ENCODE results near the gene TCERG1L. TPM values are rescaled to one million over a fixed set of nuclear protein-coding genes. Genes with fewer than 3 reads are reported as not detected.

Gene TCERG1L
- total RNA-seq, 1 donor from 2014 or later: not detected

GRCh38 chr10:131230641-131231322 is 80.7 kb downstream of the TCERG1L start:
- intact Hi-C loops (cut with micrococcal nuclease): no loop called here
- H3K36me3 Mint-ChIP-seq (ENCODE audit: low read depth): no peaks in the 10 kb centered on the region

GRCh38 chr10:131230166-131230565 is 81.4 kb downstream of the TCERG1L start:
- no peaks in the 10 kb centered on the region for H3K36me3 Mint-ChIP-seq (ENCODE audit: low read depth)
- DNase-seq: no peak
- H3K4me1 Mint-ChIP-seq: no peaks in the 10 kb centered on the region
- H3K27me3 Mint-ChIP-seq: no peaks in the 10 kb centered on the region
- no peak overlapping the region for H3K27ac Mint-ChIP-seq
- intact Hi-C loops (cut with micrococcal nuclease): no loop called here
- no peaks in the 10 kb centered on the region for H3K9me3 Mint-ChIP-seq
- H3K4me3 Mint-ChIP-seq: no peak overlapping the region

More at GRCh38 chr10:131230641-131231322, 80.7 kb downstream of the TCERG1L start:
- DNase-seq: no peak
- Mint-ChIP-seq H3K9me3 (no peaks in the 10 kb centered on the region), H3K4me3 (no peak overlapping the region), H3K27ac (no peak overlapping the region), H3K4me1 (no peaks in the 10 kb centered on the region), H3K27me3 (no peaks in the 10 kb centered on the region)

DNA sequence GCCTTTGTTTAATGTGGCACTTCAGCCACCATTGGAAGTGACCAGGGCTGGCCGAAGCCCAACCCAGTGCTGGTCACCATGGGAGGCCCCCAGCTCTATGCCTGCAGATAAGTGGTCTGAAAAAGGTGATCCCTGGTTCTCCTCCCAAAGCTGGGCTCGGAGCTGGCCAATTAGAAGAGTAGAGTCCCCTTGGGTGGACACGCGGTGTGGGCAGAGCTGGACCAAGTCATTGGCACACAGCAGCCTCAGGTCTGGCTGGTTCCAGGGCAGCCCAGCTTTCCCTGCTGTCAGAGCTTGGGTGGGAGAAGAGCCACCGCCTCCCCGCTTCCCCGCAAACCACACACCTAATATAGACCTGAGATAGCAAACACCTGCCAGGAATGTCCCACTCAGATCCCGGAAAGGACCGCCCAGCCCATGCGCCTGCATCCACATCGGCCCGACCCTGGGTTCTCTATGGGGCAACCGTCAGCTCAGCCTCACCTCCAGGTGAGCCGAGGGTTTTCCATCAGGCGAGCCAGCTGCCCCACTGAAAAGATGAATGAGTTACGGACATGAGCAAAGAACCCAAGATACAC is 84.3 kb downstream of the TCERG1L start:
- intact Hi-C loops (cut with micrococcal nuclease): no loop called here
- Mint-ChIP-seq H3K9me3 (no peaks in the 10 kb centered on the region), H3K27me3 (no peaks in the 10 kb centered on the region), H3K4me3 (no peak overlapping the region), H3K36me3 (ENCODE audit: low read depth) (no peaks in the 10 kb centered on the region), H3K4me1 (no peaks in the 10 kb centered on the region), H3K27ac (no peak overlapping the region)
- DNase-seq: no peak

DNA sequence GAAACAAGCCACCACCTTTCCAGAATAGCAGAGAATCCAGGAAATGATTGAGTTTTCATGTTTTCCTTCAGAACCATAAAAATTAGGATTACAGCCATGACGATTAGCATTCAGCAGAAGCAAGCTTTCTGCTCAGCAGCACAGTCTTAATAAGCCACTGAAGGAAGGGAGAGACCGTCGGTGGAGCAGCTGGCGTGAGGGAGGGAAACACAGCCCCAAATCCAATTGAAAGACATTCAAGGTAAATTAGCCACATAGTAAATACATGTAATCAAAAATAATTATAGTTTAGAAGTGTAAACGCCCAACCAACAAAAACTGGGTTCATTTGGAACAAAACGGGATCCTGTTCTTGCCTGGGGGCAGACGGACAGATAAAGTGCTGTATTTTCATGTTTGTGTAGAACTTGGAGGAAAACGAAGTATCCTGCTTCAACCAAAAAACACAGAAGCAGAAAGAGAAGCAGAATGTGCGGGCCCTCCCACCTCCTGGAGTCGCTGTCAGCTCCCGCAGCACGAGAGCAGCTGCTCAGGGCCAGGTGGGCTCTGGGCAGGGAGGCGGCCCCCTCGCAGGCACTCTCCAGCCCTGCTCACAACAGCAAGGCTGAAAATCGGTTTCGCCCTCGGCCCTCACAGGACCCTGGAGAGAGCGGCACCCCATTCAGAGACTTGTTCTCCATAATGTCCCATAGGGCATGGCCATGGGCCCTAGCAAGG is 84.9 kb downstream of the TCERG1L start:
- no peak overlapping the region for H3K4me3 Mint-ChIP-seq
- H3K27ac Mint-ChIP-seq: no peak overlapping the region
- no peak for DNase-seq
- H3K9me3 Mint-ChIP-seq: no peaks in the 10 kb centered on the region
- H3K4me1 Mint-ChIP-seq: no peaks in the 10 kb centered on the region
- H3K36me3 Mint-ChIP-seq (ENCODE audit: low read depth): no peaks in the 10 kb centered on the region
- H3K27me3 Mint-ChIP-seq: no peaks in the 10 kb centered on the region
- intact Hi-C loops (cut with micrococcal nuclease): no loop called here

DNA sequence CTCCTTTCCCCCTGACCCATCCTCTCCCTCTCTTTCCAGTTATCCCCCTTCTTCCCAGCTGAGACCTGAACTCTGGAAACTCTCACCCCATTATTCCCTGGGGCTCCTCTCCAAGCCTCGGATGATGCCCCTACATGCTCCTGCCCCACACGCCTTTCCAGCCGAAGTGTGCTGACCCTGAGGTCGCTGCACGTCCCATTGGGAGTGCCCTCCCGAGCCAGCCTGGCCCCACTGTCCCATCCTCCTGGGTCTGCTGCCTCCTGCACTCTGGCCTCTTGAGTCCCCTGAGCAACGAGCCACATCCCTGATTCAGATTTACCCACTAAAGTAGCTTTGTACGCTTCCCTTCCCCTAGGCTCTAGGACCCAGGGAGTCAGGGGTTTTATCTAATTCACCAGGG is 87.4 kb downstream of the TCERG1L start:
- no peak for DNase-seq
- Mint-ChIP-seq H3K27me3 (no peaks in the 10 kb centered on the region), H3K36me3 (ENCODE audit: low read depth) (no peaks in the 10 kb centered on the region), H3K27ac (no peak overlapping the region), H3K4me3 (no peak overlapping the region), H3K9me3 (no peaks in the 10 kb centered on the region), H3K4me1 (no peaks in the 10 kb centered on the region)
- intact Hi-C loops (cut with micrococcal nuclease): no loop called here

DNA sequence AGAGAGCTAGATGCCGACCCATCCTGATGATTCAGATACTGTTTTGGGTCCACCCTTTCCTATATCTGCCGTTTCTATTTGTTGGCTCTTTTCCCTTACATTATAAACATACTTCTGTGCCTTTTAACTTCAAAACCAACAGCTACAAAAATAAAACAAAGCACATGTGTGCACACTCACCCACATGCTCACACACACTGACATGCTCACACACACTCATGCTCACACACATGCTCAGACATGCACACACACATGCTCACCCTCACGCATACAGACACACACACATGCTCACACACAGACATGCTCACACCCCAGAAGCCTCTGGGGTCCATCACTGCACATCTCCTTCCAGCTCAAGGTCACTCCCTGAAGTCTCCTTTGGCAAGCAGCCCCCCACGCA is 88.1 kb downstream of the TCERG1L start:
- DNase-seq: no peak
- intact Hi-C loops (cut with micrococcal nuclease): no loop called here
- Mint-ChIP-seq H3K36me3 (ENCODE audit: low read depth) (no peaks in the 10 kb centered on the region), H3K9me3 (no peaks in the 10 kb centered on the region), H3K27ac (no peak overlapping the region), H3K4me1 (no peaks in the 10 kb centered on the region), H3K27me3 (no peaks in the 10 kb centered on the region), H3K4me3 (no peak overlapping the region)

DNA sequence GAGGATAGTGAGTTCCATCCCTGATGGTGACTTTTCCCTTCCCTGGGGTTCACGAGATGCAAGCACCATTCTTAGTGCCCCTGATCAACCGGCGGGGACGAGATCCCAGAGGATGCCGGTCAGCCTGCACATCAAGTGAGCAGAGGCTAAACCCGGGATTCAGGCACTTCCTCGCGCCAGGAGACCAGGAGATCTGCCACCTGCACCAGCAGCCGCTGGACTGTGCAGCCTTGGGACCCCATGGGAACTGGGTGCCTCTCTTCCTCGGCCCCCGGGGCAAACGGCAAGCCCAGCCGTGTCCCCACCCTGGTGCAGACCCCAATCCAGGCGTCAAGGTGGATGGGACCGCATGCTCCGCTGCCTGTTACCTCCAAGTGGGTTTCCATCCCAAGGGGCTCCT is 88.5 kb downstream of the TCERG1L start:
- H3K27ac Mint-ChIP-seq: no peak overlapping the region
- H3K36me3 Mint-ChIP-seq (ENCODE audit: low read depth): no peaks in the 10 kb centered on the region
- H3K27me3 Mint-ChIP-seq: no peaks in the 10 kb centered on the region
- no peaks in the 10 kb centered on the region for H3K9me3 Mint-ChIP-seq
- DNase-seq: no peak
- H3K4me3 Mint-ChIP-seq: no peak overlapping the region
- H3K4me1 Mint-ChIP-seq: no peaks in the 10 kb centered on the region
- intact Hi-C loops (cut with micrococcal nuclease): no loop called here

- no peaks in the 10 kb centered on the region for H3K4me1 Mint-ChIP-seq
- no peak overlapping the region for H3K27ac Mint-ChIP-seq
- H3K9me3 Mint-ChIP-seq: no peaks in the 10 kb centered on the region
- intact Hi-C loops (cut with micrococcal nuclease): no loop called here
- DNase-seq: no peak
- no peaks in the 10 kb centered on the region for H3K36me3 Mint-ChIP-seq (ENCODE audit: low read depth)
- H3K27me3 Mint-ChIP-seq: no peaks in the 10 kb centered on the region
- no peak overlapping the region for H3K4me3 Mint-ChIP-seq
Observed at GRCh38 chr10:131221632-131222277, 89.8 kb downstream of the TCERG1L start.

- intact Hi-C loops (cut with micrococcal nuclease): no loop called here
- Mint-ChIP-seq H3K9me3 (no peaks in the 10 kb centered on the region), H3K27me3 (no peaks in the 10 kb centered on the region), H3K27ac (no peak overlapping the region), H3K4me1 (no peaks in the 10 kb centered on the region), H3K36me3 (ENCODE audit: low read depth) (no peaks in the 10 kb centered on the region), H3K4me3 (no peak overlapping the region)
- no peak for DNase-seq
Observed at GRCh38 chr10:131220601-131221171, 90.8 kb downstream of the TCERG1L start.

DNA sequence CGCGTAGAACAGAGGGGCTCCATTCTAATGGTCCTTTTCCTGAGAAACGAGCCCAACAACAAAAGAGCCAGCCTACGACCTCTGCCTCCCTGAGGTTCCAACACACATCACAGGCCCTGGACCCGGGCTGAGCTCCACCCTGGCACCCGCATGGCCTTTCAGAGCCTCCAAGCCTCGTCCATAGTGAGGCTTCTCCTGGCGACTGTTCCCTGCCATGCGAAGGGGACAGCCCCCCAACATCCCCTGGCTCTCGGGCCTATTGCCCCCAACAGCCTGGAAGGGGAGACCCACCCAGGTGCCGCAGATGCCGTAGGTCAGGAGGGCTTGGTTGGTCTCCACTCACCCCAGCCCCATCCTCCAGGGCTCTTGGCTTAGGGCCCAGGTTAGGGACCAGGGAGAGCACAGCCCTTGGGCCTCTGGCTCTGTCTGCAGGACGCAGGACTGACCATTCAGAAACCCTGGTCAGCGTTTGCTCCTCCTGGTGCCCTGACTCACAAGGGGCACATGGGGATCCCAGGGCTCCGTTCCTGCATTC is 91.5 kb downstream of the TCERG1L start:
- no peaks in the 10 kb centered on the region for H3K27me3 Mint-ChIP-seq
- H3K36me3 Mint-ChIP-seq (ENCODE audit: low read depth): no peaks in the 10 kb centered on the region
- no peaks in the 10 kb centered on the region for H3K4me1 Mint-ChIP-seq
- no peak overlapping the region for H3K4me3 Mint-ChIP-seq
- no peak overlapping the region for H3K27ac Mint-ChIP-seq
- no peak for DNase-seq
- H3K9me3 Mint-ChIP-seq: no peaks in the 10 kb centered on the region
- intact Hi-C loops (cut with micrococcal nuclease): no loop called here

GRCh38 chr10:131219584-131219886 is 92.0 kb downstream of the TCERG1L start:
- H3K9me3 Mint-ChIP-seq: no peaks in the 10 kb centered on the region
- no peak overlapping the region for H3K27ac Mint-ChIP-seq
- no peaks in the 10 kb centered on the region for H3K27me3 Mint-ChIP-seq
- no peak overlapping the region for H3K4me3 Mint-ChIP-seq
- no peak for DNase-seq
- H3K36me3 Mint-ChIP-seq (ENCODE audit: low read depth): no peaks in the 10 kb centered on the region
- intact Hi-C loops (cut with micrococcal nuclease): no loop called here
- H3K4me1 Mint-ChIP-seq: no peaks in the 10 kb centered on the region

DNA sequence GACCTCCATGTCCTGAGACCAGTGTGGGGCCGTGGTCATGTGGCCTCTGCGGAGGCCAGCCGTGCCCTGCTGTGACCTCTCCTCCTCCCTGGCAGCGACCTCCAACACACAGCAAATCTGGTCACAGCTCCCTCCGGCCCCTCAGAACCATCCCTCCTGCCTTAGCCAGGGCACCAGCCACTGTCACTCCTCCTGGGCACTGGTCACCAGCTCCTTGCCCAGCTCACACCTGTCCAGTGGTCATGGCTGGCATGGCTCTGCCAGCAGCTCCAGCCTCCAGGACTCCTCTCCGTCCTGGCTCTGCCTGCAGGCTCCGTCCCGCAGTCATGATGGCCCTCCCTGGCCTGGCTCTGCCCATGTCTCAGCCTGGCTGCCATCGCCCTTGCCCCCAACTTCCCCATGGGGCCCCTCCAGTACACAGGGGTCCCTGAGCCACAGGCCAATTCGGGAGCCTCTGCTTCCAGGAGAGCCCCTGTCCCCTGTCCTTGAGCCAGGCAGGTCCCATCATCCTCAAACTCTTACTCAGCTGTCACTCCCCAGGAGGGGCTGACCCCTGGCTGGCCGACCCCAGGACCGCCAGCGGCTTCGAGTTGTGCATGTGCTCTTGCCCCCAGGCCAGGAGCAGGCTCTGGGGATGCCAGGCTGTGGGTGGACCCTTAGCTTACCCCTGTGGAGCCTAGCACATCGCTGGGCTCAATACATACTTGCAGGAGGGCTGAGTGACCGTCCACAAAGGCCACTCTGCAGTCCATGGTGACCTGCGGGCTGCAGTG is 92.5 kb downstream of the TCERG1L start:
- Mint-ChIP-seq H3K4me3 (no peak overlapping the region), H3K9me3 (no peaks in the 10 kb centered on the region), H3K27ac (no peak overlapping the region), H3K4me1 (no peaks in the 10 kb centered on the region), H3K27me3 (no peaks in the 10 kb centered on the region), H3K36me3 (ENCODE audit: low read depth) (no peaks in the 10 kb centered on the region)
- intact Hi-C loops (cut with micrococcal nuclease): no loop called here
- no peak for DNase-seq

DNA sequence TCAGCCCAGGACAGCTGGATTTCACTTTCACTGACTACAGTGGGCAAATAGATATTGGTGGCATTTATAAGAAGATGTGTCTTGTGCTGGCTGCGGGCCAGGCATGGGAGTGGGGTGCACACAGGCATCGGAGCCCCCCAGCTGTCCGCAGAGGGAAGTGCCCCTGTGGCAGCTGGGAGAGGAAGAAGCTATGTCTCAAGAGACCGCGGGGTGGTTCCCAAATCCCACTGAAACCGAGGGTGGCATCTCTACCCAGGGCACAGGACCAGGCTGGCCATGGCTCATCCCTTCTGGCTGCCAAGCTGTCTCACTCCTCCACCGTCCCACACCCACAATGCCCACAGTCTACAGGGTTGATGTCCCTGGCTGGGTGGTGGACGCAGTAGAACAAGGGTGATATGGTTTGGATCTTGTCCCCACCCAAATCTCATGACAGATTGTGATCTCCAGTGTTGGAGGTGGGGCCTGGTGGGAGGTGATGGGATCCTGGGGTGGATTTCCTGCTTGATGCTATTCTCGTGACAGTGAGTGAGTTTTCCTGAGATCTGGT is 94.8 kb downstream of the TCERG1L start:
- Mint-ChIP-seq H3K27me3 (no peaks in the 10 kb centered on the region), H3K9me3 (no peaks in the 10 kb centered on the region), H3K27ac (no peak overlapping the region), H3K36me3 (ENCODE audit: low read depth) (no peaks in the 10 kb centered on the region), H3K4me3 (no peak overlapping the region), H3K4me1 (no peaks in the 10 kb centered on the region)
- intact Hi-C loops (cut with micrococcal nuclease): no loop called here
- DNase-seq: no peak

Data from activated CD4-positive, alpha-beta T cell treated with anti-CD3 and anti-CD28 coated beads, Interleukin-2, amount 10 ng/mL, durations not matched to agents 24 days and 14 days (primary cell).